Measurements from ENCODE around the gene BRSK1. TPM values are rescaled to one million over a fixed set of nuclear protein-coding genes. Genes with fewer than 3 reads are reported as not detected.
A peak's percentile ranks its signal among the peaks of the same experiment; 100 is the strongest.

BRSK1 gene
- total RNA-seq, 4 donors from 2014 or later: 0.68 to 2.3 (median 1.6) TPM

DNA sequence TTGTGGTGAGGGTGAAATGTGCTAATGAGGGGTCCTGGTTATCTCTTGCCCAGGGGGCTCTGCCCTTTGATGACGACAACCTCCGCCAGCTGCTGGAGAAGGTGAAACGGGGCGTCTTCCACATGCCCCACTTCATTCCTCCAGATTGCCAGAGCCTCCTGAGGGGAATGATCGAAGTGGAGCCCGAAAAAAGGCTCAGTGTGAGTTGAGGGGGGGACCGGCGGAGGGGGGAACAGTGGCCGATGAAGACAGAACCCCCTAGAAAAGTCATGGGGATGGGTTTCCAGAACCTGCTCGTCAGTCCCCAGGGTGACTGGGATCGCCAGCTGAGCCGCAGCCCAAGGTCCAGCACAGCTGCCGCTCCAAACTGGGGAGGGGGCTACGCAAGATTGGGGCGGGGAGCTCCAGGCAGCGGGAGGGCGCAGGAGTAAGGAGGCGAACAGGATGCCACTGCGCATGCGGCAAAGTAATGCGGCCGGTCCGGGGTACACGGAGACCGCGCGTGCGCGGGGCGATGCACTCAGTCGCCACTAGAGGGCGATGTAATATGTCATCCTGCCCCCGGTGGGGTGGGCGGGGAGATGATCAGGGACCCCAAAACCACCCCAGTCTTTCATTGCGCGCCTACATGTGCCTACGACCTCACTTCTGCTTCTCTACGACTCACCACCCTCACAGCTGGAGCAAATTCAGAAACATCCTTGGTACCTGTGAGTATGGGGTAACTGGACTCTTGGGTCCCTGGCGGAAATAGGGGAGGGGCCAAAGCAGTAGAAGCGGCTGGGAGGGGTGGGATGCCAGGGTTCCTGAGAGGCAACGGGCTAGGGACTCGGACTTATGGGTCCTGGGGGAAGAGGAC lies 17.9 kb downstream of the BRSK1 start:
- Histone ChIP-seq H3K4me3 (peak overlapping the region; percentile 33), H3K27me3 (no peaks in the 10 kb centered on the region), H3K36me3 (no peaks in the 10 kb centered on the region), H3K9me3 (no peaks in the 10 kb centered on the region), H3K4me1 (peaks cover 12% of the 10 kb centered on the region), H3K27ac (no peak overlapping the region)
- DNase-seq (ENCODE audit: low spot score in 2 of 2): peak; percentile 91 to 92
- TF ChIP-seq EP300 (IDR thresholded peaks at IDR 0.05): no peak
- TF ChIP-seq, protein P1, sequence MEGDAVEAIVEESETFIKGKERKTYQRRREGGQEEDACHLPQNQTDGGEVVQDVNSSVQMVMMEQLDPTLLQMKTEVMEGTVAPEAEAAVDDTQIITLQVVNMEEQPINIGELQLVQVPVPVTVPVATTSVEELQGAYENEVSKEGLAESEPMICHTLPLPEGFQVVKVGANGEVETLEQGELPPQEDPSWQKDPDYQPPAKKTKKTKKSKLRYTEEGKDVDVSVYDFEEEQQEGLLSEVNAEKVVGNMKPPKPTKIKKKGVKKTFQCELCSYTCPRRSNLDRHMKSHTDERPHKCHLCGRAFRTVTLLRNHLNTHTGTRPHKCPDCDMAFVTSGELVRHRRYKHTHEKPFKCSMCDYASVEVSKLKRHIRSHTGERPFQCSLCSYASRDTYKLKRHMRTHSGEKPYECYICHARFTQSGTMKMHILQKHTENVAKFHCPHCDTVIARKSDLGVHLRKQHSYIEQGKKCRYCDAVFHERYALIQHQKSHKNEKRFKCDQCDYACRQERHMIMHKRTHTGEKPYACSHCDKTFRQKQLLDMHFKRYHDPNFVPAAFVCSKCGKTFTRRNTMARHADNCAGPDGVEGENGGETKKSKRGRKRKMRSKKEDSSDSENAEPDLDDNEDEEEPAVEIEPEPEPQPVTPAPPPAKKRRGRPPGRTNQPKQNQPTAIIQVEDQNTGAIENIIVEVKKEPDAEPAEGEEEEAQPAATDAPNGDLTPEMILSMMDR (IDR thresholded peaks at IDR 0.05): peak; percentile 74 to 98
- WGBS: 25% methylated on average over 23 of the region's 42 CpGs

DNA sequence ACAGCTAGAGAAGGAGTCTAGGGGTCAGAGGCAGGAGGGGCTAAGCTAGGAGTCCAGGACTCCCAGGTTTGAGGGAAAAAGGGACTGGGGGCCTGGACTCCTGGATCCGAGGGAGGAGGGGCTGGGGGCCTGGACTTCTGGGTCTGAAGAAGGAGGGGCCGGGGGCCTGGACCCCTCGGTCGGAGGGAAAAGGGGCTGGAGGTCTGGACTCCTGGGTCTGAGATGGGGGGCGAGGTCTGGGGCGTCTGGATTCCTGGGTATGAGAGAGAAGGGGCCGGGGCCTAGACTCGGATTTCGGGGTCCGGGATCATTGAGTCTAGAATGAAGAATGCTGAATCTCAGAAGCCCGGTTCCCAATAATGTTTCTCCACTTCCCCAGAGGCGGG lies 18.5 kb downstream of the BRSK1 start:
- H3K27me3 ChIP-seq: no peaks in the 10 kb centered on the region
- no peak for DNase-seq (ENCODE audit: low spot score in 2 of 2)
- WGBS: 69% methylated on average over 10 of the region's 12 CpGs
- H3K9me3 ChIP-seq: no peaks in the 10 kb centered on the region
- no peak overlapping the region for H3K4me3 ChIP-seq
- H3K27ac ChIP-seq: no peak overlapping the region
- peaks cover 12% of the 10 kb centered on the region for H3K4me1 ChIP-seq
- no peaks in the 10 kb centered on the region for H3K36me3 ChIP-seq
- TF ChIP-seq POLR2A (IDR thresholded peaks at IDR 0.05) (no peak), EP300 (IDR thresholded peaks at IDR 0.05) (no peak), POLR2AphosphoS5 (IDR thresholded peaks at IDR 0.05) (no peak)
- TF ChIP-seq, protein P1 (IDR thresholded peaks at IDR 0.05): no peak

DNA sequence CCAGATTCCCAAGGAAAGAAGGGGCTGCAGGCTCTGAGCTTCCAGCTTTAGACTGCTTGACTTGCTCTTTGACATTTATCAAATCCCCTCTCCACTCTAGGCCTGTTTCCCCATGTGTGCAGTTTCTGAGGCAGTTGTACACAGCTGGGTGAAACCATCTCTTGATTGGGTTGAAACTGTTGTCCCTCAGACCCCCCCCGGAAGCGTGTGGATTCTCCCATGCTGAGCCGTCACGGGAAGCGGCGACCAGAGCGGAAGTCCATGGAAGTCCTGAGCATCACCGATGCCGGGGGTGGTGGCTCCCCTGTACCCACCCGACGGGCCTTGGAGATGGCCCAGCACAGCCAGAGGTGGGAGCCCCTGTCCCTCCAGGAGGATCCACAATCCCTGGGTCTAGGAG lies 19.7 kb downstream of the BRSK1 start:
- TF ChIP-seq, protein P1 (IDR thresholded peaks at IDR 0.05): no peak
- TF ChIP-seq EP300 (IDR thresholded peaks at IDR 0.05) (no peak), POLR2AphosphoS5 (IDR thresholded peaks at IDR 0.05) (no peak)
- Histone ChIP-seq H3K27me3 (no peaks in the 10 kb centered on the region), H3K27ac (no peak overlapping the region), H3K36me3 (no peaks in the 10 kb centered on the region), H3K9me3 (no peaks in the 10 kb centered on the region), H3K4me1 (peaks cover 12% of the 10 kb centered on the region), H3K4me3 (no peak overlapping the region)
- no peak for DNase-seq (ENCODE audit: low spot score in 2 of 2)
- 97% methylated on average over 11 of the region's 11 CpGs for WGBS

DNA sequence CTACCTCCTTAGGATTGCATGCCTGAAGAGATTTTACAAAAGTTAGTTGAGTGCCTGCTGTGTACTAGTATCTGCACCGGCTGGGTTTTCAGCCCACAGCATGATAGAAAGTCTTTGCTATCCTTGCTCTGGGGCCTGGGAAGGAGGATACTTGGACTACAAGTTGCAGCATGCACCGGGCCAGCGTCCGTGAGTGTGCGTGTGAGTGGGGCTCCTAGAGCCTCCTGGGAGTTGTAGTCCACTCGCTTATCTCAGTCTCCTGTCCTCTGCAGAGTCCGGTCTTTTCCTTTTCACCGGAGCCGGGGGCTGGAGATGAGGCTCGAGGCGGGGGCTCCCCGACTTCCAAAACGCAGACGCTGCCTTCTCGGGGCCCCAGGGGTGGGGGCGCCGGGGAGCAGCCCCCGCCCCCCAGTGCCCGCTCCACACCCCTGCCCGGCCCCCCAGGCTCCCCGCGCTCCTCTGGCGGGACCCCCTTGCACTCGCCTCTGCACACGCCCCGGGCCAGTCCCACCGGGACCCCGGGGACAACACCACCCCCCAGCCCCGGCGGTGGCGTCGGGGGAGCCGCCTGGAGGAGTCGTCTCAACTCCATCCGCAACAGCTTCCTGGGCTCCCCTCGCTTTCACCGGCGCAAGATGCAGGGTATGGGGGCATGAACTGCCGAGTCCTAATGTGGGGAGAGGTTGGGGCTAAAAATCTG lies 20.6 kb downstream of the BRSK1 start:
- Histone ChIP-seq H3K4me3 (no peak overlapping the region), H3K27ac (no peak overlapping the region), H3K9me3 (no peaks in the 10 kb centered on the region), H3K4me1 (peaks cover 12% of the 10 kb centered on the region), H3K27me3 (no peaks in the 10 kb centered on the region), H3K36me3 (no peaks in the 10 kb centered on the region)
- no peak for DNase-seq (ENCODE audit: low spot score in 2 of 2)
- TF ChIP-seq EP300 (IDR thresholded peaks at IDR 0.05) (no peak), POLR2A (IDR thresholded peaks at IDR 0.05) (no peak), POLR2AphosphoS5 (IDR thresholded peaks at IDR 0.05) (no peak)
- TF ChIP-seq, protein P1 (IDR thresholded peaks at IDR 0.05): no peak
- WGBS: 90% methylated on average over 4 of the region's 39 CpGs

DNA sequence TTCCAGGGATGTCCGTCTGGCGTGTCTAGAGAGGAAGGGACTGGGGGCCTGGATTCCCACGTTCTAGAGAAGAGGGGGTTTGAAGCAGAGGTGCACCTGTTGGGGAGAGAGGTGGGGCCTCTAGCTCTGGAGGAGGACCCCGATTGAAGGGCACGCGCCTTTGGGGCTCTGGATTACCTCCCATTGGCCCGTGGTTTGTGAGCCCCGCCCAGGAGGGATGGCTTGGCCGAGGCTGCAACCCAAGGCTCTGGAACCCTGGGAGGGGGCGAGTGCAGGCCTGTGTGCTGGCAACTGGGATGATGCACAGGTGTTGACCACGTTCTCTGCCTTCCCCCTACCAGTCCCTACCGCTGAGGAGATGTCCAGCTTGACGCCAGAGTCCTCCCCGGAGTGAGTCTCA lies 21.2 kb downstream of the BRSK1 start:
- DNase-seq (ENCODE audit: low spot score in 2 of 2): no peak
- Histone ChIP-seq H3K4me1 (peaks cover 12% of the 10 kb centered on the region), H3K4me3 (no peak overlapping the region), H3K36me3 (no peaks in the 10 kb centered on the region), H3K27me3 (no peaks in the 10 kb centered on the region), H3K27ac (no peak overlapping the region), H3K9me3 (no peaks in the 10 kb centered on the region)
- 70% methylated on average over 14 of the region's 14 CpGs for WGBS
- TF ChIP-seq, protein P1 (IDR thresholded peaks at IDR 0.05): no peak
- TF ChIP-seq EP300 (IDR thresholded peaks at IDR 0.05) (no peak), POLR2AphosphoS5 (IDR thresholded peaks at IDR 0.05) (no peak), POLR2A (IDR thresholded peaks at IDR 0.05) (no peak)
